HepG2 (cell line): ENCODE data around the gene COQ10B. TPM values are rescaled to one million over a fixed set of nuclear protein-coding genes. Genes with fewer than 3 reads are reported as not detected.

ENCODE experiments used
- ATAC-seq: fragments of 200-7000 bp; cut with Tn5 transposase; 3 replicates; pipeline ENCODE4 v1.9.1; 2020; ENCODE audit warnings: mild to moderate bottlenecking, moderate library complexity
- BruUV-seq: library from RNA; stranded (reverse); fragments of 400-500 nt; replicated peaks from 2 replicates; lab custom pipeline; 2021; lab: Mats Ljungman, UMichigan
- CTCF ChIA-PET: fragments of 300-600 bp; formaldehyde crosslinking; extraction: SDS; loops from one replicate; lab custom pipeline; 2021; ENCODE audit warnings: low total read pairs, inconsistent platforms, low intra/inter-chr PET ratio; lab: Yijun Ruan, JAX
- POLR2A ChIA-PET: fragments of 350-600 bp; sonication (Branson Sonifier 250); formaldehyde crosslinking; loops from one replicate; lab custom pipeline; 2020; ENCODE audit warnings: antibody characterized with exemption, inconsistent platforms; lab: Yijun Ruan, JAX
- DNase-seq: peaks from one replicate; pipeline ENCODE4 v3.0.0-alpha.2; 2015; ENCODE audit warnings: low spot score
- FAIRE-seq: peaks from 3 replicates; lab custom pipeline; 2011; peaks lifted over from hg19 to GRCh38; lab: Jason Lieb, UNC
- H2AFZ ChIP-seq: one replicate; pipeline ENCODE4 v1.6.1; 2011; ENCODE audit warnings: low read length, inconsistent platforms
- H3K27ac ChIP-seq: fragments of 300-600 bp; 3 replicates; pipeline ENCODE4 v1.8.0; 2011; ENCODE audit warnings: mixed run types, mild to moderate bottlenecking, mixed read lengths, low read length, inconsistent platforms; ENCODE audit not compliant: insufficient read depth; ENCODE audit errors: extremely low read length
- H3K27me3 ChIP-seq, 2 experiments: fragments of 200-600 bp in 1 of 2; 2 replicates in 1 of 2; 3 replicates in 1 of 2; pipeline versions ENCODE4 v1.6.0 to v1.8.0; 2011; ENCODE audit warnings: low read length in 2 of 2, mild to moderate bottlenecking in 2 of 2, moderate library complexity in 2 of 2, inconsistent platforms in 1 of 2; ENCODE audit not compliant: insufficient read depth in 2 of 2, control insufficient read depth in 1 of 2
- H3K36me3 ChIP-seq, 2 experiments: fragments of 200-600 bp in 1 of 2; replicated peaks in 1 of 2; 2 replicates in 1 of 2; 3 replicates in 1 of 2; pipeline versions ENCODE4 v1.5.1 to v1.8.0; 2011; ENCODE audit warnings: low read length in 2 of 2, inconsistent platforms in 1 of 2; ENCODE audit not compliant: insufficient read depth in 2 of 2, control insufficient read depth in 1 of 2
- H3K4me1 ChIP-seq: 2 replicates; pipeline ENCODE4 v1.5.1; 2012; ENCODE audit warnings: low read length, inconsistent platforms; ENCODE audit not compliant: insufficient read depth
- H3K4me2 ChIP-seq: 2 replicates; pipeline ENCODE4 v1.6.0; 2011; ENCODE audit warnings: low read depth, low read length, inconsistent platforms
- H3K4me3 ChIP-seq, 3 experiments: fragments of 200-600 bp in 1 of 3; sonication (generic), shearing (Covaris generic) in 1 of 3; replicated peaks in 1 of 3; 2 replicates each; pipeline ENCODE4 v1.5.1; 2011 to 2016; ENCODE audit warnings: low read length in 3 of 3, inconsistent platforms in 2 of 3, low read depth in 2 of 3, mild to moderate bottlenecking in 2 of 3, control low read depth in 1 of 3, mixed read lengths in 1 of 3; ENCODE audit not compliant: insufficient read depth in 1 of 3
- H3K79me2 ChIP-seq: one replicate; pipeline ENCODE4 v1.6.1; 2011; ENCODE audit warnings: low read length, inconsistent platforms; ENCODE audit not compliant: insufficient read depth
- H3K9ac ChIP-seq: 2 replicates; pipeline ENCODE4 v1.6.0; 2011; ENCODE audit warnings: mild to moderate bottlenecking, low read depth, low read length, inconsistent platforms; ENCODE audit not compliant: insufficient read depth
- H3K9me3 ChIP-seq: 2 replicates; pipeline ENCODE4 v1.5.1; 2012; ENCODE audit warnings: mild to moderate bottlenecking, low read length
- H4K20me1 ChIP-seq: 2 replicates; pipeline ENCODE4 v1.6.0; 2011; ENCODE audit warnings: inconsistent platforms, mild to moderate bottlenecking, low read length, moderate library complexity; ENCODE audit not compliant: insufficient read depth
- AGO1 ChIP-seq: fragments of 200-400 bp; formaldehyde crosslinking; IDR thresholded peaks from 2 replicates; pipeline ENCODE4 v1.6.1; 2017; ENCODE audit warnings: mild to moderate bottlenecking, low read depth, low read length, moderate library complexity; ENCODE audit not compliant: poor library complexity, severe bottlenecking
- BHLHE40 ChIP-seq: IDR thresholded peaks from 2 replicates; pipeline ENCODE4 v1.6.1; 2011; ENCODE audit warnings: low read length, improper control_type of control experiment
- CCDC6 ChIP-seq: sonication (generic); formaldehyde crosslinking; IDR thresholded peaks from 2 replicates; pipeline ENCODE4 v1.8.1; 2022; ENCODE audit warnings: mild to moderate bottlenecking, missing genetic modification reagents, moderate library complexity
- E2F2 ChIP-seq: sonication (generic); formaldehyde crosslinking; IDR thresholded peaks from 2 replicates; pipeline ENCODE4 v1.4.0; 2020; ENCODE audit warnings: missing genetic modification reagents, borderline replicate concordance
- ELF1 ChIP-seq: sonication (generic); formaldehyde crosslinking; IDR thresholded peaks from 2 replicates; pipeline ENCODE4 v1.4.0; 2020; ENCODE audit warnings: missing genetic modification reagents
- EP300 ChIP-seq, 3 experiments: sonication (generic) in 1 of 3; formaldehyde crosslinking in 1 of 3; IDR thresholded peaks; 2 replicates each; pipeline versions ENCODE4 v1.5.1 to v1.6.1; 2011 to 2020; ENCODE audit warnings: low read depth in 2 of 3, low read length in 2 of 3, borderline replicate concordance in 1 of 3, improper control_type of control experiment in 1 of 3, mild to moderate bottlenecking in 1 of 3, missing genetic modification reagents in 1 of 3, moderate library complexity in 1 of 3
- KLF16 ChIP-seq, 2 experiments: sonication (generic) in 1 of 2; formaldehyde crosslinking in 1 of 2; IDR thresholded peaks; 2 replicates each; pipeline versions ENCODE4 v1.6.1 to v1.8.0; 2016 to 2023; ENCODE audit warnings: missing genetic modification reagents in 2 of 2, missing compliant biosample characterization in 1 of 2
- LBX2 ChIP-seq: sonication (generic); formaldehyde crosslinking; IDR thresholded peaks from 2 replicates; pipeline ENCODE4 v1.5.0; 2020; ENCODE audit warnings: missing genetic modification reagents, mild to moderate bottlenecking, borderline replicate concordance
- MBD4 ChIP-seq: IDR thresholded peaks from 2 replicates; pipeline ENCODE4 v1.6.1; 2012; ENCODE audit warnings: low read length, inconsistent platforms, borderline replicate concordance
- MED8 ChIP-seq: sonication (generic); formaldehyde crosslinking; IDR thresholded peaks from 2 replicates; pipeline ENCODE4 v1.8.1; 2023; ENCODE audit warnings: mild to moderate bottlenecking, missing genetic modification reagents; ENCODE audit not compliant: insufficient replicate concordance
- RBFOX2 ChIP-seq: fragments of 200-400 bp; formaldehyde crosslinking; IDR thresholded peaks from 2 replicates; pipeline ENCODE4 v1.6.1; 2017; ENCODE audit warnings: low read depth, mild to moderate bottlenecking, low read length
- SIN3A ChIP-seq: IDR thresholded peaks from 2 replicates; pipeline ENCODE4 v1.6.1; 2011; ENCODE audit warnings: low read depth, mild to moderate bottlenecking, control low read depth, low read length, borderline replicate concordance
- WIZ ChIP-seq: sonication (generic); formaldehyde crosslinking; IDR thresholded peaks from 2 replicates; pipeline ENCODE4 v1.5.1; 2020; ENCODE audit warnings: mild to moderate bottlenecking, missing genetic modification reagents
- ZEB1 ChIP-seq: IDR thresholded peaks from 2 replicates; pipeline ENCODE4 v1.6.1; 2012; ENCODE audit warnings: mild to moderate bottlenecking, low read depth, inconsistent platforms; ENCODE audit not compliant: insufficient replicate concordance
- ZMYM2 ChIP-seq: sonication (generic); formaldehyde crosslinking; IDR thresholded peaks from 2 replicates; pipeline ENCODE4 v1.8.0; 2022; ENCODE audit warnings: mild to moderate bottlenecking, missing genetic modification reagents
- ZMYM4 ChIP-seq: sonication (generic); formaldehyde crosslinking; IDR thresholded peaks from 2 replicates; pipeline ENCODE4 v1.8.1; 2023; ENCODE audit warnings: mild to moderate bottlenecking, missing genetic modification reagents
- ZNF549 ChIP-seq: sonication (generic); formaldehyde crosslinking; IDR thresholded peaks from 2 replicates; pipeline ENCODE4 v1.5.0; 2020; ENCODE audit warnings: missing genetic modification reagents
- ZNF773 ChIP-seq: sonication (generic); formaldehyde crosslinking; IDR thresholded peaks from 2 replicates; pipeline ENCODE4 v1.4.0; 2020; ENCODE audit warnings: missing genetic modification reagents, borderline replicate concordance
- ZNF878 ChIP-seq: sonication (generic); formaldehyde crosslinking; IDR thresholded peaks from 2 replicates; pipeline ENCODE4 v1.8.1; 2023; ENCODE audit warnings: mild to moderate bottlenecking, missing genetic modification reagents, moderate library complexity
- WGBS: methylation state at CpG from one replicate; pipeline ENCODE4 v1.1.6; 2017; ENCODE audit warnings: low lambda C conversion rate; 5-methylcytosine and 5-hydroxymethylcytosine counted together
- in situ Hi-C: cut with HindIII; loops from 2 replicates; pipeline ENCODE4 v1.10.0; 2017; ENCODE audit warnings: low pct_unique_long_range_greater_than_20kb; ENCODE audit not compliant: extremely low pct_ligation_motif_present
- intact Hi-C: fragments of 100-400 bp; cut with micrococcal nuclease; formaldehyde crosslinking; loops from one replicate; pipeline ENCODE4 v1.10.0; 2022; ENCODE audit not compliant: unreplicated experiment
- polyA plus RNA-seq, 8 experiments: library from polyadenylated mRNA; depleted of rRNA in 3 of 8; stranded (reverse) in 7 of 8; unstranded in 1 of 8; fragments of >200 nt; fragmentation: Illumina TruSeq in 4 of 8; extraction: Trizol in 4 of 8; gene quantifications; 2 replicates each; pipeline versions ENCODE4 v1.2.1 to v1.2.3, GENCODE V29; 2011 to 2016; ENCODE audit warnings: low read depth in 4 of 8, missing spikeins in 1 of 8, mixed read lengths in 1 of 8; ENCODE audit not compliant: insufficient read depth in 1 of 8
- total RNA-seq, 5 experiments: library from RNA; depleted of rRNA; stranded (reverse); fragments of >200 nt; fragmentation: Illumina TruSeq; extraction: Trizol; gene quantifications; 2 replicates each; pipeline ENCODE4 v1.2.3, GENCODE V29; 2016; ENCODE audit warnings: low read depth in 1 of 5

COQ10B gene
- total and polyA plus RNA-seq, 2 of the 13 experiments (the other 11 are each of a cell fraction or from before 2014, with no cell fraction given), result 4.6 to 34.9 TPM

- in situ Hi-C loops, result no loop called here
- CTCF ChIA-PET, result no interaction called here
- H3K4me3 ChIP-seq, result peak overlapping the region in 2 of 3 experiments; percentile 87 to 99; a peak in 4 of 6 replicates
- no peaks in the 10 kb centered on the region for H3K9me3 ChIP-seq
- H3K36me3 ChIP-seq, result peaks cover 10 to 32% of the 10 kb centered on the region in 2 experiments
- ATAC-seq, result no peak
- H3K27ac ChIP-seq, result peak overlapping the region; percentile 96
- peak overlapping the region; percentile 99 for H3K9ac ChIP-seq
- H4K20me1 ChIP-seq, result peaks cover 30% of the 10 kb centered on the region
- 60% methylated on average over 4 of the region's 4 CpGs for WGBS
- H3K79me2 ChIP-seq, result peaks cover 66% of the 10 kb centered on the region
- POLR2A ChIA-PET, result interaction anchor here (1.1 to 5.8 kb wide), 5 partner anchors 12 to 74 kb away, joined by 3 to 264 read pairs (median 143); partner anchors contain the start of genes COQ10B, MOB4 and SF3B1
- DNase-seq, result no peak
- H3K4me2 ChIP-seq, result peak overlapping the region; percentile 73
- BruUV-seq, result no TSS peak
- H3K27me3 ChIP-seq, result no peaks in the 10 kb centered on the region; a peak in 1 of 5 replicates
- peaks cover 31% of the 10 kb centered on the region for H3K4me1 ChIP-seq
- no peak overlapping the region for H2AFZ ChIP-seq
- intact Hi-C loops, result loop anchor here (5.0 kb wide), 1 partner anchor 35 kb away; no protein-coding TSS in a partner anchor
- no peak for TF ChIP-seq LBX2 (CRISPR knock-in tag)
- peak; percentile 35; the same call in 1 of the 2 replicates for TF ChIP-seq MBD4
- TF ChIP-seq ZNF773 (CRISPR knock-in tag), result no peak
- TF ChIP-seq ZMYM4 (CRISPR knock-in tag), result no peak
- TF ChIP-seq E2F2 (CRISPR knock-in tag), result no peak
- peak; percentile 52 for TF ChIP-seq AGO1
- no peak for TF ChIP-seq ZNF549 (CRISPR knock-in tag)
- peak; percentile 60; the same call in 1 of the 2 replicates for TF ChIP-seq RBFOX2
- TF ChIP-seq CCDC6, result no peak
- no peak for TF ChIP-seq ZNF878 (CRISPR knock-in tag)
- TF ChIP-seq ELF1 (CRISPR knock-in tag), result no peak
- no peak for TF ChIP-seq KLF16 (CRISPR knock-in tag; IDR thresholded peaks at IDR 0.05)
- TF ChIP-seq EP300 (IDR thresholded peaks at IDR 0.05; ENCODE audit: low read depth in 2 of 2, low read length in 2 of 2), result no peak
- TF ChIP-seq EP300 (CRISPR knock-in tag; IDR thresholded peaks at IDR 0.05; ENCODE audit: borderline replicate concordance), result no peak
- TF ChIP-seq ZEB1, result no peak
- TF ChIP-seq SIN3A, result no peak
- TF ChIP-seq ZMYM2 (CRISPR knock-in tag), result no peak
- TF ChIP-seq BHLHE40, result no peak
- TF ChIP-seq MED8 (CRISPR knock-in tag), result no peak
- no peak for TF ChIP-seq WIZ (CRISPR knock-in tag)
- FAIRE-seq, result no peak
Observed at GRCh38 chr2:197502685-197503084, 49.3 kb downstream of the COQ10B start.
